IMR-90 (cell line): ENCODE results near the gene GVQW3.

Experiments used
- CEBPB ChIP-seq: IDR thresholded peaks from 2 replicates; pipeline ENCODE4 v1.6.1; 2012; ENCODE audit warnings: low read depth, low read length, improper control_type of control experiment
- MAZ ChIP-seq: IDR thresholded peaks from 2 replicates; pipeline ENCODE4 v1.6.1; 2012; ENCODE audit warnings: low read depth, mild to moderate bottlenecking, low read length, improper control_type of control experiment, moderate library complexity, borderline replicate concordance
- POLR2A ChIP-seq: IDR thresholded peaks from 2 replicates; pipeline ENCODE4 v1.6.1; 2012; ENCODE audit warnings: mild to moderate bottlenecking, low read depth, low read length
- RFX5 ChIP-seq: IDR thresholded peaks from 2 replicates; pipeline ENCODE4 v1.8.0; 2012; ENCODE audit warnings: low read depth, mild to moderate bottlenecking, low read length, moderate library complexity
- TF ChIP-seq, protein P1 (sequence below): conservative IDR thresholded peaks from 2 replicates; pipeline ENCODE4 v1.5.1; 2012; ENCODE audit warnings: mild to moderate bottlenecking, low read depth, low read length, improper control_type of control experiment

DNA sequence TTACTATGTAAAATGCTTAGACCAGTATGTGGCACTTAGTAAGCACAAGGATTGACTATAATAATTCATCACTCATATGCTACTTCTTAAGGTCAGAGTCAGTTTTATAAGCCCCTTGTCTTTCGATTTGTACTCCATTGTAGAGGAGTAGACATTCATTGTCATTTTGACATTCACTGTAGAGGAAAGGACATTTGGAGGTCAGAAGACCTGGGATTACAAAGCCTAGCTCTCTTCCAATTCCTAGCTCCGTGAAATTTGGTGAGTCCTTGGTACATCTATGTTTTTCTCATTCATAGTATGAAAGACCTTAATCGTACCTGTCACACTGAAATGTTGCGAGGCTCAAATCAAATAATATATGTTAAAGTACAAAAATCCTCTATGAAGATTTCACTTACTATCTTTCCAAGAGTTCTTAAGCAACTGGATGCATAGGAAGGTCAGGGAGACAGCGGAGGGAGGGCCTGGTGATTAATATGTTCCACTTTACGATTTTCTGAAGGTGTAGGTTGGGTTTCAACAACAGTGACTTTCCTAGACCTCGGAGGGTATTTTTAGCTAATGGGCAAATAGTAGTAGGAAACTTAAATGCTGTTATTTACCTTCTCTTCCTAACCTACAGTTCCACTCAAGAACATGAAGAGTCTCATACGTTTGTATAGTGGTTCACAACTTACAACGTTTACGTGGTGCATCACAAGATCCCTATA, 62.3 kb downstream of the GVQW3 start:
- TF ChIP-seq RFX5 (no peak), CEBPB (no peak), POLR2A (no peak), MAZ (no peak)
- TF ChIP-seq, protein P1, sequence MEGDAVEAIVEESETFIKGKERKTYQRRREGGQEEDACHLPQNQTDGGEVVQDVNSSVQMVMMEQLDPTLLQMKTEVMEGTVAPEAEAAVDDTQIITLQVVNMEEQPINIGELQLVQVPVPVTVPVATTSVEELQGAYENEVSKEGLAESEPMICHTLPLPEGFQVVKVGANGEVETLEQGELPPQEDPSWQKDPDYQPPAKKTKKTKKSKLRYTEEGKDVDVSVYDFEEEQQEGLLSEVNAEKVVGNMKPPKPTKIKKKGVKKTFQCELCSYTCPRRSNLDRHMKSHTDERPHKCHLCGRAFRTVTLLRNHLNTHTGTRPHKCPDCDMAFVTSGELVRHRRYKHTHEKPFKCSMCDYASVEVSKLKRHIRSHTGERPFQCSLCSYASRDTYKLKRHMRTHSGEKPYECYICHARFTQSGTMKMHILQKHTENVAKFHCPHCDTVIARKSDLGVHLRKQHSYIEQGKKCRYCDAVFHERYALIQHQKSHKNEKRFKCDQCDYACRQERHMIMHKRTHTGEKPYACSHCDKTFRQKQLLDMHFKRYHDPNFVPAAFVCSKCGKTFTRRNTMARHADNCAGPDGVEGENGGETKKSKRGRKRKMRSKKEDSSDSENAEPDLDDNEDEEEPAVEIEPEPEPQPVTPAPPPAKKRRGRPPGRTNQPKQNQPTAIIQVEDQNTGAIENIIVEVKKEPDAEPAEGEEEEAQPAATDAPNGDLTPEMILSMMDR: no peak
